ENCODE measurements around the gene DNAJC15.

DNA sequence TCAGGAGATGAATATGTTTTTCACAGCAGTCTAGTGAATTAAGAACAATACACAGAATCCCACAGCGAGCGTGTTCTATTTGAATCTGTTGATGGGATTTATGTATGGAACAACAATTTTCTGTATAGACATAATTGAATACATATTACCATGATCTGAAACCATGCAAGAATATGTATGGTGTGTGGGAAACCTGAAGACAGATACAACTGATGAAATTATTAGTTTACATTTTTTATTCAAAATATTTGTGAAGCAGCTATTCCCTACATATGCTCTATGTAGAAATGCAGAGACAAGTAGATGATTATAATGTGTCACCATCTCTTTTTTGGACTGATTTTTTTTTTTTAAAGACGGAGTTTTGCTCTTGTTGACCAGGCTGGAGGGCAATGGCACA, 91.8 kb downstream of the DNAJC15 start:
- TF ChIP-seq, protein P1, sequence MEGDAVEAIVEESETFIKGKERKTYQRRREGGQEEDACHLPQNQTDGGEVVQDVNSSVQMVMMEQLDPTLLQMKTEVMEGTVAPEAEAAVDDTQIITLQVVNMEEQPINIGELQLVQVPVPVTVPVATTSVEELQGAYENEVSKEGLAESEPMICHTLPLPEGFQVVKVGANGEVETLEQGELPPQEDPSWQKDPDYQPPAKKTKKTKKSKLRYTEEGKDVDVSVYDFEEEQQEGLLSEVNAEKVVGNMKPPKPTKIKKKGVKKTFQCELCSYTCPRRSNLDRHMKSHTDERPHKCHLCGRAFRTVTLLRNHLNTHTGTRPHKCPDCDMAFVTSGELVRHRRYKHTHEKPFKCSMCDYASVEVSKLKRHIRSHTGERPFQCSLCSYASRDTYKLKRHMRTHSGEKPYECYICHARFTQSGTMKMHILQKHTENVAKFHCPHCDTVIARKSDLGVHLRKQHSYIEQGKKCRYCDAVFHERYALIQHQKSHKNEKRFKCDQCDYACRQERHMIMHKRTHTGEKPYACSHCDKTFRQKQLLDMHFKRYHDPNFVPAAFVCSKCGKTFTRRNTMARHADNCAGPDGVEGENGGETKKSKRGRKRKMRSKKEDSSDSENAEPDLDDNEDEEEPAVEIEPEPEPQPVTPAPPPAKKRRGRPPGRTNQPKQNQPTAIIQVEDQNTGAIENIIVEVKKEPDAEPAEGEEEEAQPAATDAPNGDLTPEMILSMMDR (conservative IDR thresholded peaks at IDR 0.05 in 1 of 2, IDR thresholded peaks at IDR 0.05 in 1 of 2; ENCODE audit: low read depth in 1 of 2, low read length in 2 of 2), result no peak
- TF ChIP-seq EZH2 (IDR thresholded peaks at IDR 0.05; ENCODE audit: low read length, missing control alignments), result no peak

All from fibroblast of lung (primary cell).